Endothelial cell of umbilical vein (primary cell): ENCODE data around the gene SERGEF. TPM values are rescaled to one million over a fixed set of nuclear protein-coding genes. Genes with fewer than 3 reads are reported as not detected.

Experiments used
- BruUV-seq: library from RNA; stranded (reverse); fragments of 400-500 nt; replicated peaks from 2 replicates; lab custom pipeline; 2021; lab: Mats Ljungman, UMichigan
- CTCF ChIA-PET: fragments of 300-600, 350-600 bp; sonication (Branson Sonifier 250); formaldehyde crosslinking; loops from one replicate; lab custom pipeline; 2021; ENCODE audit warnings: antibody characterized with exemption, inconsistent platforms; lab: Charles Lee
- POLR2A ChIA-PET: fragments of 300-600, 350-600 bp; sonication (Branson Sonifier 250); formaldehyde crosslinking; loops from one replicate; lab custom pipeline; 2021; ENCODE audit warnings: antibody characterized with exemption, inconsistent platforms; lab: Charles Lee
- DNase-seq: peaks from one replicate; pipeline ENCODE4 v3.0.0-alpha.2; 2011; ENCODE audit warnings: low read depth, low spot score
- FAIRE-seq: peaks from 2 replicates; lab custom pipeline; 2011; peaks lifted over from hg19 to GRCh38; lab: Jason Lieb, UNC
- H2AFZ ChIP-seq: 2 replicates; pipeline ENCODE4 v1.6.0; 2012; ENCODE audit warnings: low read depth, low read length, control low read depth, inconsistent platforms
- H3K27ac ChIP-seq: 2 replicates; pipeline ENCODE4 v1.5.1; 2011; ENCODE audit warnings: low read depth, mild to moderate bottlenecking, control low read depth, low read length, moderate library complexity; ENCODE audit not compliant: insufficient read depth
- H3K27me3 ChIP-seq, 2 experiments: 2 replicates each; pipeline versions ENCODE4 v1.6.0 to v1.6.1; 2011; ENCODE audit warnings: low read length in 2 of 2, mixed read lengths in 1 of 2; ENCODE audit not compliant: control insufficient read depth in 2 of 2, insufficient read depth in 2 of 2
- H3K36me3 ChIP-seq, 2 experiments: 2 replicates in 1 of 2; 3 replicates in 1 of 2; pipeline ENCODE4 v1.5.1; 2011; ENCODE audit warnings: low read length in 2 of 2, mild to moderate bottlenecking in 1 of 2, moderate library complexity in 1 of 2; ENCODE audit not compliant: control insufficient read depth in 2 of 2, insufficient read depth in 2 of 2; ENCODE audit errors: extremely low read depth in 1 of 2
- H3K4me1 ChIP-seq: 3 replicates; pipeline ENCODE4 v1.5.1; 2011; ENCODE audit warnings: mild to moderate bottlenecking, low read length; ENCODE audit not compliant: control insufficient read depth, insufficient read depth; ENCODE audit errors: extremely low read depth
- H3K4me2 ChIP-seq: 2 replicates; pipeline ENCODE4 v1.6.1; 2011; ENCODE audit warnings: low read length, control low read depth, mixed read lengths; ENCODE audit not compliant: insufficient read depth
- H3K4me3 ChIP-seq, 3 experiments: fragments of 200-600 bp in 1 of 3; sonication (generic), shearing (Covaris generic) in 1 of 3; replicated peaks in 1 of 3; 2 replicates each; pipeline ENCODE4 v1.5.1; 2011 to 2016; ENCODE audit warnings: control low read depth in 3 of 3, low read length in 3 of 3, mild to moderate bottlenecking in 2 of 3, inconsistent platforms in 1 of 3, low read depth in 1 of 3, moderate library complexity in 1 of 3; ENCODE audit not compliant: insufficient read depth in 1 of 3
- H3K79me2 ChIP-seq: 2 replicates; pipeline ENCODE4 v1.6.0; 2012; ENCODE audit warnings: low read length, inconsistent platforms; ENCODE audit not compliant: control insufficient read depth, insufficient read depth
- H3K9ac ChIP-seq: replicated peaks from 2 replicates; pipeline ENCODE3; 2011; ENCODE audit warnings: low read length, control low read depth; ENCODE audit not compliant: insufficient read depth; ENCODE audit errors: extremely low read depth
- H3K9me1 ChIP-seq: replicated peaks from 3 replicates; pipeline ENCODE4 v1.6.0; 2011; ENCODE audit warnings: mild to moderate bottlenecking, low read length; ENCODE audit not compliant: control insufficient read depth, insufficient read depth; ENCODE audit errors: extremely low read depth
- H3K9me3 ChIP-seq: replicated peaks from 2 replicates; pipeline ENCODE4 v1.5.1; 2012; ENCODE audit warnings: low read length, inconsistent platforms; ENCODE audit not compliant: control insufficient read depth, insufficient read depth
- H4K20me1 ChIP-seq: replicated peaks from 2 replicates; pipeline ENCODE3; 2011; ENCODE audit warnings: mild to moderate bottlenecking, low read length; ENCODE audit not compliant: control insufficient read depth, insufficient read depth; ENCODE audit errors: extremely low read depth
- EZH2 ChIP-seq: IDR thresholded peaks from 2 replicates; pipeline ENCODE4 v1.6.1; 2012; ENCODE audit warnings: borderline replicate concordance, low read depth, mild to moderate bottlenecking, moderate library complexity, low read length, inconsistent platforms; ENCODE audit not compliant: severe bottlenecking
- FOS ChIP-seq: IDR thresholded peaks from 2 replicates; pipeline ENCODE4 v1.6.1; 2011; ENCODE audit warnings: mild to moderate bottlenecking, low read length, moderate library complexity, borderline replicate concordance; ENCODE audit not compliant: insufficient read depth
- GATA2 ChIP-seq: IDR thresholded peaks from 2 replicates; pipeline ENCODE4 v1.7.0; 2011; ENCODE audit warnings: low read depth, mild to moderate bottlenecking, moderate library complexity, mixed read lengths, low read length; ENCODE audit not compliant: insufficient read length, insufficient read depth
- JUN ChIP-seq: IDR thresholded peaks from 2 replicates; pipeline ENCODE4 v1.6.1; 2011; ENCODE audit warnings: borderline replicate concordance, low read depth; ENCODE audit not compliant: insufficient read length, insufficient read depth
- MAX ChIP-seq: IDR thresholded peaks from 2 replicates; pipeline ENCODE4 v1.6.1; 2011; ENCODE audit not compliant: insufficient read depth, insufficient read length
- MYC ChIP-seq: IDR thresholded peaks from one replicate; pipeline ENCODE4 v1.6.1; 2011; ENCODE audit warnings: mild to moderate bottlenecking, low read depth, low read length
- POLR2A ChIP-seq: IDR thresholded peaks from 2 replicates; pipeline ENCODE4 v1.6.1; 2012; ENCODE audit warnings: low read depth, mild to moderate bottlenecking, control low read depth, low read length
- POLR2AphosphoS5 ChIP-seq: IDR thresholded peaks from 2 replicates; pipeline ENCODE4 v1.6.1; 2012; ENCODE audit warnings: low read depth, mild to moderate bottlenecking, control low read depth, low read length, moderate library complexity; ENCODE audit not compliant: insufficient read depth
- dilution Hi-C: fragments of 300-500 bp; cut with MboI; formaldehyde crosslinking; loops from one replicate; pipeline ENCODE4 v1.15.0; 2019; ENCODE audit warnings: low sequenced_read_pairs; ENCODE audit not compliant: extremely low pct_ligation_motif_present
- intact Hi-C: fragments of 100-400 bp; cut with micrococcal nuclease; formaldehyde crosslinking; loops from one replicate; pipeline ENCODE4 v1.10.0; 2022
- polyA plus RNA-seq, 4 experiments: library from polyadenylated mRNA; depleted of rRNA in 3 of 4; stranded (reverse) in 3 of 4; unstranded in 1 of 4; fragments of >200 nt; gene quantifications; 2 replicates each; pipeline versions ENCODE4 v1.2.1 to v1.2.3, GENCODE V29; 2011 to 2012; ENCODE audit warnings: missing spikeins in 1 of 4
- total RNA-seq: library from RNA; stranded (reverse); gene quantifications from 2 replicates; pipeline ENCODE4 v1.2.3, GENCODE V29; 2021
- TF ChIP-seq, protein P1 (sequence below), 2 donors: IDR thresholded peaks; 1 replicate in 1 of 2; 2 replicates in 1 of 2; pipeline ENCODE4 v1.5.1; 2011; ENCODE audit warnings: low read length in 2 of 2, mild to moderate bottlenecking in 2 of 2, moderate library complexity in 2 of 2, control low read depth in 1 of 2, inconsistent platforms in 1 of 2, low read depth in 1 of 2; ENCODE audit not compliant: insufficient read depth in 1 of 2; ENCODE audit errors: extremely low read depth in 1 of 2

SERGEF gene
- total and polyA plus RNA-seq, 2 donors (not counting 3 experiments of a cell fraction or from before 2014, with no cell fraction given), result 8.7 to 16.7 TPM

DNA sequence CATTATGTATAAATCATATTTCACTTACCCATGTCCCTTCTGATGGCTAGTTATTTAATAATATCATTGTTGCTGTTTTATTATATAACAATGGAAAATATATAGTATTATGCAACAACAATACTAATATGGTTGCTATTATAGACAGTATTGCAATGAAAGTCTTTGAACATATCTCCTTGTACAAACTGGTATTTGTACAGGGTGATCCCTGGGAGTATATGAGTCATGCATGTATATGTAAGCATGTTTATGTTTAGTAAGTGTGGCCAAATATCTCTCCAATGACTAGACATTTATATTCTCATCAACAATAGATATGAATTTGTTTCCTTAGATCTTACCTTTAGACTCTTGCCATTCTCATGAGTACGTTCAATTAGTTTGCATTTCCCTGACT is 222.4 kb downstream of the SERGEF start:
- H3K9ac ChIP-seq, result no peak overlapping the region
- H4K20me1 ChIP-seq, result no peaks in the 10 kb centered on the region
- no TSS peak for BruUV-seq
- H3K9me1 ChIP-seq, result no peaks in the 10 kb centered on the region
- no peak overlapping the region for H3K4me3 ChIP-seq
- FAIRE-seq (no peak), DNase-seq (no peak)
- no peak overlapping the region for H3K4me2 ChIP-seq
- H3K79me2 ChIP-seq, result no peaks in the 10 kb centered on the region
- no peak overlapping the region for H2AFZ ChIP-seq
- TF ChIP-seq, protein P1, sequence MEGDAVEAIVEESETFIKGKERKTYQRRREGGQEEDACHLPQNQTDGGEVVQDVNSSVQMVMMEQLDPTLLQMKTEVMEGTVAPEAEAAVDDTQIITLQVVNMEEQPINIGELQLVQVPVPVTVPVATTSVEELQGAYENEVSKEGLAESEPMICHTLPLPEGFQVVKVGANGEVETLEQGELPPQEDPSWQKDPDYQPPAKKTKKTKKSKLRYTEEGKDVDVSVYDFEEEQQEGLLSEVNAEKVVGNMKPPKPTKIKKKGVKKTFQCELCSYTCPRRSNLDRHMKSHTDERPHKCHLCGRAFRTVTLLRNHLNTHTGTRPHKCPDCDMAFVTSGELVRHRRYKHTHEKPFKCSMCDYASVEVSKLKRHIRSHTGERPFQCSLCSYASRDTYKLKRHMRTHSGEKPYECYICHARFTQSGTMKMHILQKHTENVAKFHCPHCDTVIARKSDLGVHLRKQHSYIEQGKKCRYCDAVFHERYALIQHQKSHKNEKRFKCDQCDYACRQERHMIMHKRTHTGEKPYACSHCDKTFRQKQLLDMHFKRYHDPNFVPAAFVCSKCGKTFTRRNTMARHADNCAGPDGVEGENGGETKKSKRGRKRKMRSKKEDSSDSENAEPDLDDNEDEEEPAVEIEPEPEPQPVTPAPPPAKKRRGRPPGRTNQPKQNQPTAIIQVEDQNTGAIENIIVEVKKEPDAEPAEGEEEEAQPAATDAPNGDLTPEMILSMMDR (IDR thresholded peaks at IDR 0.05; ENCODE audit: extremely low read depth in 1 of 2, insufficient read depth in 1 of 2, low read depth in 1 of 2, low read length in 2 of 2), result no peak
- TF ChIP-seq JUN, result peak; percentile 19
- dilution Hi-C loops, result no loop called here
- H3K36me3 ChIP-seq, result no peaks in the 10 kb centered on the region
- ChIA-PET CTCF (no interaction called here), POLR2A (no interaction called here)
- H3K27me3 ChIP-seq, result no peaks in the 10 kb centered on the region
- H3K27ac ChIP-seq, result no peak overlapping the region
- intact Hi-C loops, result no loop called here
- H3K4me1 ChIP-seq, result no peaks in the 10 kb centered on the region
- no peaks in the 10 kb centered on the region for H3K9me3 ChIP-seq

DNA sequence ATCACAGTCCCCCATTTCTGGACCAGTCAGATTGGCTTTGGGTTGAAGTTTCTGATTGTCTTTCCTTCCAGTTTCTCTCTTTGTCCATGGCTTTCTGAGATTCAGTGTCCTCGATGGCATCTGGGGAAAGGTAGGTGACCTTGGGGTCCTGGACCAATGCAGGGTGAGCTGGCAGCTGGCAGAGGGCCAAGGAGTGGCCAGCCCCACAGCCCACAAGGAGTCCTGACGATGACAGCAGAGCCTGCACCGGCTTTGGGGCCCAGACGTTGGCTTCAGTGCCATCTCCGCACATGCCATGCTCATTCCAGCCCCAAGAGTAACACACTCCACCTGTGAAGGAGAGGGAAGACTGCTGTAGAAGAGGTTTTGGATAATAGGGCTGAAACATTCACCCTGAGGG is 224.8 kb downstream of the SERGEF start:
- H3K4me1 ChIP-seq, result no peaks in the 10 kb centered on the region
- no peaks in the 10 kb centered on the region for H3K9me1 ChIP-seq
- H3K27me3 ChIP-seq, result no peaks in the 10 kb centered on the region
- FAIRE-seq (no peak), DNase-seq (no peak)
- dilution Hi-C loops, result no loop called here
- no peak overlapping the region for H3K4me2 ChIP-seq
- no peak overlapping the region for H3K27ac ChIP-seq
- intact Hi-C loops, result no loop called here
- POLR2A ChIA-PET, result no interaction called here
- H4K20me1 ChIP-seq, result no peaks in the 10 kb centered on the region
- H3K9ac ChIP-seq, result no peak overlapping the region
- BruUV-seq, result no TSS peak
- no peaks in the 10 kb centered on the region for H3K36me3 ChIP-seq
- CTCF ChIA-PET, result no interaction called here
- no peak overlapping the region for H2AFZ ChIP-seq
- H3K9me3 ChIP-seq, result no peaks in the 10 kb centered on the region
- H3K79me2 ChIP-seq, result no peaks in the 10 kb centered on the region
- TF ChIP-seq MYC (no peak), MAX (no peak), EZH2 (no peak), POLR2A (no peak), POLR2AphosphoS5 (no peak), FOS (no peak), GATA2 (no peak), JUN (no peak)
- TF ChIP-seq, protein P1 (IDR thresholded peaks at IDR 0.05; ENCODE audit: extremely low read depth in 1 of 2, insufficient read depth in 1 of 2, low read depth in 1 of 2, low read length in 2 of 2), result no peak
- no peak overlapping the region for H3K4me3 ChIP-seq
